ENCODE measurements around the gene TCP1. TPM values are rescaled to one million over a fixed set of nuclear protein-coding genes. Genes with fewer than 3 reads are reported as not detected.

TCP1 gene
- total and polyA plus RNA-seq, 2 of the 13 experiments (the other 11 are each of a cell fraction or from before 2014, with no cell fraction given): 116 to 553 TPM

- TF ChIP-seq ZBTB37 (CRISPR knock-in tag; IDR thresholded peaks at IDR 0.05) (peak; percentile 81), HOXA5 (CRISPR knock-in tag; IDR thresholded peaks at IDR 0.05) (peak; percentile 94), ZNF362 (CRISPR knock-in tag; IDR thresholded peaks at IDR 0.05; ENCODE audit: borderline replicate concordance) (no peak), ZBTB7A (CRISPR knock-in tag; IDR thresholded peaks at IDR 0.05) (0 out of 2 replicates have a peak, but pooled peaks have one; percentile 4), PHF8 (CRISPR knock-in tag; IDR thresholded peaks at IDR 0.05) (peak; percentile 90), IRX3 (CRISPR knock-in tag; IDR thresholded peaks at IDR 0.05; ENCODE audit: borderline replicate concordance, low read depth) (peak; percentile 98), RAD21 (CRISPR knock-in tag; IDR thresholded peaks at IDR 0.05) (peak; percentile 60), ZNF260 (CRISPR knock-in tag; IDR thresholded peaks at IDR 0.05; ENCODE audit: borderline replicate concordance, low read depth) (peak; percentile 79; the same call in 1 of the 2 replicates), U2AF1 (optimal IDR thresholded peaks at IDR 0.05; ENCODE audit: low read depth, low read length) (peak; percentile 76), ZNF7 (CRISPR knock-in tag; IDR thresholded peaks at IDR 0.05) (no peak; the same call in 1 of the 2 replicates), RORA (CRISPR knock-in tag; IDR thresholded peaks at IDR 0.05) (no peak), HDAC1 (CRISPR knock-in tag; IDR thresholded peaks at IDR 0.05) (peak; percentile 64; the same call in 1 of the 2 replicates), ZNF776 (CRISPR knock-in tag; IDR thresholded peaks at IDR 0.05) (peak; percentile 94), TRIM24 (CRISPR knock-in tag; IDR thresholded peaks at IDR 0.05) (no peak), ZNF691 (CRISPR knock-in tag; IDR thresholded peaks at IDR 0.05; ENCODE audit: borderline replicate concordance, low read depth) (peak; percentile 45), ZBED4 (CRISPR knock-in tag; IDR thresholded peaks at IDR 0.05; ENCODE audit: borderline replicate concordance) (peak; percentile 11; the same call in 1 of the 2 replicates), ZNF850 (CRISPR knock-in tag; conservative IDR thresholded peaks at IDR 0.05) (no peak), ZNF549 (CRISPR knock-in tag; IDR thresholded peaks at IDR 0.05) (no peak), TBP (CRISPR knock-in tag; IDR thresholded peaks at IDR 0.05) (no peak), ZNF367 (CRISPR knock-in tag; IDR thresholded peaks at IDR 0.05; ENCODE audit: borderline replicate concordance) (peak; percentile 92)
Observed at GRCh38 chr6:159761873-159762680, 27.3 kb downstream of the TCP1 start, which contains the start of gene ACAT2 (continued).

All from HepG2 (cell line).